HEK293 (cell line): ENCODE measurements around the gene RETN.

ENCODE experiments used
- CTCF ChIA-PET: fragments of 350-600 bp; formaldehyde crosslinking; extraction: SDS; loops from one replicate; lab custom pipeline; 2021; ENCODE audit warnings: antibody characterized with exemption; lab: Yijun Ruan, JAX
- POLR2A ChIA-PET: fragments of 300-600 bp; formaldehyde crosslinking; extraction: SDS; loops from one replicate; lab custom pipeline; 2020; ENCODE audit warnings: antibody characterized with exemption, inconsistent platforms; lab: Yijun Ruan, JAX
- H3K27ac ChIP-seq: fragments of 200-500 bp; sonication (Bioruptor generic); 2 replicates; pipeline ENCODE4 v1.5.1; 2014; ENCODE audit warnings: low read depth, low read length, control low read depth, inconsistent platforms; ENCODE audit errors: extremely low read depth
- H3K36me3 ChIP-seq, 2 experiments: fragments of 200-500 bp in 1 of 2; sonication (Bioruptor generic) in 1 of 2; 1 replicate in 1 of 2; 2 replicates in 1 of 2; pipeline ENCODE4 v1.5.1; 2014 to 2017; ENCODE audit warnings: inconsistent platforms in 2 of 2, low read length in 2 of 2; ENCODE audit not compliant: control insufficient read depth in 2 of 2, insufficient read depth in 1 of 2
- H3K4me1 ChIP-seq: fragments of 200-500 bp; sonication (Bioruptor generic); 2 replicates; pipeline ENCODE4 v1.5.1; 2014; ENCODE audit warnings: mild to moderate bottlenecking, low read length, inconsistent platforms; ENCODE audit not compliant: control insufficient read depth, insufficient read depth
- H3K4me3 ChIP-seq: 2 replicates; pipeline ENCODE4 v1.5.1; 2011; ENCODE audit warnings: low read depth, mild to moderate bottlenecking, control low read depth, low read length, moderate library complexity
- H3K9me3 ChIP-seq: fragments of 200-500 bp; sonication (Bioruptor generic); 2 replicates; pipeline ENCODE4 v1.5.1; 2014; ENCODE audit warnings: low read depth, low read length, inconsistent platforms; ENCODE audit not compliant: control insufficient read depth, insufficient read depth
- MEIS1 ChIP-seq: sonication (generic); formaldehyde crosslinking; IDR thresholded peaks from 2 replicates; pipeline ENCODE4 v1.8.1; 2022; ENCODE audit warnings: missing genetic modification reagents, mild to moderate bottlenecking, borderline replicate concordance
- YY2 ChIP-seq: fragments of 450-650 bp; formaldehyde crosslinking; IDR thresholded peaks from 2 replicates; pipeline ENCODE4 v1.5.1; 2016; ENCODE audit warnings: missing biosample characterization, missing genetic modification characterization
- ZFP41 ChIP-seq: fragments of 450-650 bp; formaldehyde crosslinking; IDR thresholded peaks from 2 replicates; pipeline ENCODE4 v1.5.1; 2016; ENCODE audit warnings: missing biosample characterization, missing genetic modification characterization, borderline replicate concordance
- ZNF24 ChIP-seq: fragments of 450-650 bp; formaldehyde crosslinking; IDR thresholded peaks from 2 replicates; pipeline ENCODE4 v1.5.1; 2016; ENCODE audit warnings: missing biosample characterization, missing genetic modification characterization
- ZNF248 ChIP-seq: fragments of 450-650 bp; formaldehyde crosslinking; IDR thresholded peaks from 2 replicates; pipeline ENCODE4 v1.5.1; 2017; ENCODE audit warnings: missing biosample characterization, missing genetic modification characterization
- ZNF433 ChIP-seq: fragments of 450-650 bp; formaldehyde crosslinking; IDR thresholded peaks from 2 replicates; pipeline ENCODE4 v1.5.1; 2016; ENCODE audit warnings: missing biosample characterization, missing genetic modification characterization, low read depth
- ZNF473 ChIP-seq: fragments of 450-650 bp; formaldehyde crosslinking; IDR thresholded peaks from 2 replicates; pipeline ENCODE4 v1.5.1; 2017; ENCODE audit warnings: missing biosample characterization, missing genetic modification characterization
- ZNF549 ChIP-seq: fragments of 450-650 bp; IDR thresholded peaks from 2 replicates; pipeline ENCODE4 v1.5.1; 2018; ENCODE audit warnings: missing biosample characterization, missing genetic modification characterization, mild to moderate bottlenecking, inconsistent platforms, moderate library complexity
- ZNF596 ChIP-seq: fragments of 450-650 bp; IDR thresholded peaks from 2 replicates; pipeline ENCODE4 v1.5.0; 2018; ENCODE audit warnings: missing biosample characterization, mild to moderate bottlenecking, missing genetic modification characterization, moderate library complexity
- ZNF623 ChIP-seq: fragments of 450-650 bp; formaldehyde crosslinking; IDR thresholded peaks from 2 replicates; pipeline ENCODE4 v1.5.1; 2016; ENCODE audit warnings: missing biosample characterization, missing genetic modification characterization
- ZNF629 ChIP-seq: fragments of 450-650 bp; formaldehyde crosslinking; IDR thresholded peaks from 2 replicates; pipeline ENCODE4 v1.5.1; 2017; ENCODE audit warnings: missing biosample characterization, missing genetic modification characterization
- ZNF664 ChIP-seq: fragments of 450-650 bp; formaldehyde crosslinking; IDR thresholded peaks from 2 replicates; pipeline ENCODE4 v1.5.1; 2016; ENCODE audit warnings: missing biosample characterization, missing genetic modification characterization
- ZNF701 ChIP-seq: fragments of 450-650 bp; formaldehyde crosslinking; IDR thresholded peaks from 2 replicates; pipeline ENCODE4 v1.5.1; 2016; ENCODE audit warnings: missing biosample characterization, missing genetic modification characterization
- ZNF76 ChIP-seq: fragments of 450-650 bp; formaldehyde crosslinking; IDR thresholded peaks from 2 replicates; pipeline ENCODE4; 2016; ENCODE audit warnings: low read depth, missing biosample characterization, missing genetic modification characterization, borderline replicate concordance
- ZNF830 ChIP-seq: fragments of 450-650 bp; IDR thresholded peaks from 2 replicates; pipeline ENCODE4 v1.5.0; 2018; ENCODE audit warnings: missing biosample characterization, missing genetic modification characterization, low read depth, mild to moderate bottlenecking, moderate library complexity
- ZNF843 ChIP-seq: fragments of 450-650 bp; formaldehyde crosslinking; IDR thresholded peaks from 2 replicates; pipeline ENCODE4 v1.5.1; 2016; ENCODE audit warnings: missing biosample characterization, missing genetic modification characterization
- TF ChIP-seq, protein P1 (sequence below): fragments of 450-650 bp; formaldehyde crosslinking; IDR thresholded peaks from 2 replicates; pipeline ENCODE4 v1.5.1; 2016; ENCODE audit warnings: missing biosample characterization, missing genetic modification characterization
- TF ChIP-seq, protein P2 (sequence below): fragments of 450-650 bp; formaldehyde crosslinking; IDR thresholded peaks from 2 replicates; pipeline ENCODE4 v1.5.1; 2016; ENCODE audit warnings: missing biosample characterization, missing genetic modification characterization, low read depth
- TF ChIP-seq, protein P3 (sequence below): fragments of 450-650 bp; formaldehyde crosslinking; IDR thresholded peaks from 2 replicates; pipeline ENCODE4 v1.5.1; 2016; ENCODE audit warnings: missing biosample characterization, missing genetic modification characterization
- TF ChIP-seq, protein P4 (sequence below): fragments of 450-650 bp; formaldehyde crosslinking; IDR thresholded peaks from 2 replicates; pipeline ENCODE4 v1.5.1; 2016; ENCODE audit warnings: missing biosample characterization, missing genetic modification characterization
- TF ChIP-seq, protein P5 (sequence below): fragments of 450-650 bp; formaldehyde crosslinking; IDR thresholded peaks from 2 replicates; pipeline ENCODE4 v1.5.1; 2017; ENCODE audit warnings: missing biosample characterization, missing genetic modification characterization
- TF ChIP-seq, protein P6 (sequence below): fragments of 450-650 bp; IDR thresholded peaks from 2 replicates; pipeline ENCODE4 v1.5.1; 2018; ENCODE audit warnings: missing biosample characterization, mild to moderate bottlenecking, missing genetic modification characterization
- TF ChIP-seq, protein P7 (sequence below): fragments of 450-650 bp; formaldehyde crosslinking; IDR thresholded peaks from 2 replicates; pipeline ENCODE4 v1.5.1; 2016; ENCODE audit warnings: missing biosample characterization, missing genetic modification characterization
- TF ChIP-seq, protein P8 (sequence below): fragments of 450-650 bp; formaldehyde crosslinking; IDR thresholded peaks from 2 replicates; pipeline ENCODE4 v1.5.1; 2016; ENCODE audit warnings: missing biosample characterization, missing genetic modification characterization

RETN gene

DNA sequence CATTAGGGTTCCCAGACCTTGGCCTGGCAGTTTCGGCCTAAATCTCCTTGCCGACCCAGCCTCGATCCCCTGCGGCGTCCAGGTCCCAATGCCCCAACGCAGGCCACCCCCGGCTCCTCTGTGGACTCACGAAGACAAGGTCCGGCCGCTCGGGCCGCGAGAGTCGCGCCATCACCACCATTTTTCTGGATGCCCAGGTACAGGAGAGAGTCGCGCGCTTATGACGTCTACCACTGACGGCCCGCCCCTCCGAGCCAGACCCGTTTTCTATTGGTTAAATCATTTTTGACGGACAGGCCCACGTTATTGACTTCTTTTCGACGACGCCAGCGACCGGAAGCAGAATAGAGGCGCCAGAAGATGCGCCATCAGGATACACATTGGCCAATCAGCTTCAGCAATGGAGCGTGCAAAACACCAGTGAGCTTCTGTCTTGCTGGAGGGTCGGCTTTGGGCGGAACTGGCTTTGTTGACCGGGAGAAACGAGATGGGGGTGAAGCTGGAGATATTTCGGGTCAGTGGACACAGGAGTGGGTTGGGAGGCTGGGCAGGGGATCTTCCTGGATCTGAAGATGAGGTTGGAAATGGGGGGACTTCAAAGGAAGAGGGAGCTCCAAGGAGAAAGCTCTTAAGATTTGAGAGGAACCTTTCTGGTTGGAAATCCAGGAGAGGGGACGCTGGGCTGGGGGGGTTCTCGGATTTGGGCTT is 39.3 kb upstream of the RETN start, which contains the start of the genes PET100 and XAB2 (continued):
- TF ChIP-seq, protein P1, sequence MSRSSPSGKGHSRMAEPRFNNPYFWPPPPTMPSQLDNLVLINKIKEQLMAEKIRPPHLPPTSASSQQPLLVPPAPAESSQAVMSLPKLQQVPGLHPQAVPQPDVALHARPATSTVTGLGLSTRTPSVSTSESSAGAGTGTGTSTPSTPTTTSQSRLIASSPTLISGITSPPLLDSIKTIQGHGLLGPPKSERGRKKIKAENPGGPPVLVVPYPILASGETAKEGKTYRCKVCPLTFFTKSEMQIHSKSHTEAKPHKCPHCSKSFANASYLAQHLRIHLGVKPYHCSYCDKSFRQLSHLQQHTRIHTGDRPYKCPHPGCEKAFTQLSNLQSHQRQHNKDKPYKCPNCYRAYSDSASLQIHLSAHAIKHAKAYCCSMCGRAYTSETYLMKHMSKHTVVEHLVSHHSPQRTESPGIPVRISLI, result no peak
- TF ChIP-seq ZNF596 (tag by site-specific recombination) (no peak), MEIS1 (CRISPR knock-in tag) (no peak), ZNF433 (tag by site-specific recombination) (no peak), ZNF549 (tag by site-specific recombination) (no peak), ZNF623 (no peak), ZNF843 (tag by site-specific recombination) (peak; percentile 18; the same call in 1 of the 2 replicates), ZFP41 (tag by site-specific recombination) (no peak)
- TF ChIP-seq, protein P2, sequence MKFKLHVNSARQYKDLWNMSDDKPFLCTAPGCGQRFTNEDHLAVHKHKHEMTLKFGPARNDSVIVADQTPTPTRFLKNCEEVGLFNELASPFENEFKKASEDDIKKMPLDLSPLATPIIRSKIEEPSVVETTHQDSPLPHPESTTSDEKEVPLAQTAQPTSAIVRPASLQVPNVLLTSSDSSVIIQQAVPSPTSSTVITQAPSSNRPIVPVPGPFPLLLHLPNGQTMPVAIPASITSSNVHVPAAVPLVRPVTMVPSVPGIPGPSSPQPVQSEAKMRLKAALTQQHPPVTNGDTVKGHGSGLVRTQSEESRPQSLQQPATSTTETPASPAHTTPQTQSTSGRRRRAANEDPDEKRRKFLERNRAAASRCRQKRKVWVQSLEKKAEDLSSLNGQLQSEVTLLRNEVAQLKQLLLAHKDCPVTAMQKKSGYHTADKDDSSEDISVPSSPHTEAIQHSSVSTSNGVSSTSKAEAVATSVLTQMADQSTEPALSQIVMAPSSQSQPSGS, result peak; percentile 29; the same call in 1 of the 2 replicates
- TF ChIP-seq, protein P3, sequence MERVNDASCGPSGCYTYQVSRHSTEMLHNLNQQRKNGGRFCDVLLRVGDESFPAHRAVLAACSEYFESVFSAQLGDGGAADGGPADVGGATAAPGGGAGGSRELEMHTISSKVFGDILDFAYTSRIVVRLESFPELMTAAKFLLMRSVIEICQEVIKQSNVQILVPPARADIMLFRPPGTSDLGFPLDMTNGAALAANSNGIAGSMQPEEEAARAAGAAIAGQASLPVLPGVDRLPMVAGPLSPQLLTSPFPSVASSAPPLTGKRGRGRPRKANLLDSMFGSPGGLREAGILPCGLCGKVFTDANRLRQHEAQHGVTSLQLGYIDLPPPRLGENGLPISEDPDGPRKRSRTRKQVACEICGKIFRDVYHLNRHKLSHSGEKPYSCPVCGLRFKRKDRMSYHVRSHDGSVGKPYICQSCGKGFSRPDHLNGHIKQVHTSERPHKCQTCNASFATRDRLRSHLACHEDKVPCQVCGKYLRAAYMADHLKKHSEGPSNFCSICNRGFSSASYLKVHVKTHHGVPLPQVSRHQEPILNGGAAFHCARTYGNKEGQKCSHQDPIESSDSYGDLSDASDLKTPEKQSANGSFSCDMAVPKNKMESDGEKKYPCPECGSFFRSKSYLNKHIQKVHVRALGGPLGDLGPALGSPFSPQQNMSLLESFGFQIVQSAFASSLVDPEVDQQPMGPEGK (tag by site-specific recombination), result peak; percentile 65; the same call in 1 of the 2 replicates
- TF ChIP-seq, protein P4, sequence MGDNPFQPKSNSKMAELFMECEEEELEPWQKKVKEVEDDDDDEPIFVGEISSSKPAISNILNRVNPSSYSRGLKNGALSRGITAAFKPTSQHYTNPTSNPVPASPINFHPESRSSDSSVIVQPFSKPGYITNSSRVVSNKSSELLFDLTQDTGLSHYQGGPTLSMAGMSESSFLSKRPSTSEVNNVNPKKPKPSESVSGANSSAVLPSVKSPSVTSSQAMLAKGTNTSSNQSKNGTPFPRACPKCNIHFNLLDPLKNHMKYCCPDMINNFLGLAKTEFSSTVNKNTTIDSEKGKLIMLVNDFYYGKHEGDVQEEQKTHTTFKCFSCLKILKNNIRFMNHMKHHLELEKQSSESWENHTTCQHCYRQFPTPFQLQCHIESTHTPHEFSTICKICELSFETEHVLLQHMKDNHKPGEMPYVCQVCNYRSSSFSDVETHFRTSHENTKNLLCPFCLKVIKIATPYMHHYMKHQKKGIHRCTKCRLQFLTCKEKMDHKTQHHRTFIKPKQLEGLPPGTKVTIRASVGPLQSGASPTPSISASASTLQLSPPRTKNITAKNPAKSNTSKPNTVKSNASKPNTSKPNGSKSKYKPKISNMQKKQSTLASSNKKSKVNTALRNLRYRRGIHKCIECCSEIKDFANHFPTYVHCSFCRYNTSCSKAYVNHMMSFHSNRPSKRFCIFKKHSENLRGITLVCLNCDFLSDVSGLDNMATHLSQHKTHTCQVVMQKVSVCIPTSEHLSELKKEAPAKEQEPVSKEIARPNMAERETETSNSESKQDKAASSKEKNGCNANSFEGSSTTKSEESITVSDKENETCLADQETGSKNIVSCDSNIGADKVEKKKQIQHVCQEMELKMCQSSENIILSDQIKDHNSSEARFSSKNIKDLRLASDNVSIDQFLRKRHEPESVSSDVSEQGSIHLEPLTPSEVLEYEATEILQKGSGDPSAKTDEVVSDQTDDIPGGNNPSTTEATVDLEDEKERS, result no peak
- TF ChIP-seq, protein P5, sequence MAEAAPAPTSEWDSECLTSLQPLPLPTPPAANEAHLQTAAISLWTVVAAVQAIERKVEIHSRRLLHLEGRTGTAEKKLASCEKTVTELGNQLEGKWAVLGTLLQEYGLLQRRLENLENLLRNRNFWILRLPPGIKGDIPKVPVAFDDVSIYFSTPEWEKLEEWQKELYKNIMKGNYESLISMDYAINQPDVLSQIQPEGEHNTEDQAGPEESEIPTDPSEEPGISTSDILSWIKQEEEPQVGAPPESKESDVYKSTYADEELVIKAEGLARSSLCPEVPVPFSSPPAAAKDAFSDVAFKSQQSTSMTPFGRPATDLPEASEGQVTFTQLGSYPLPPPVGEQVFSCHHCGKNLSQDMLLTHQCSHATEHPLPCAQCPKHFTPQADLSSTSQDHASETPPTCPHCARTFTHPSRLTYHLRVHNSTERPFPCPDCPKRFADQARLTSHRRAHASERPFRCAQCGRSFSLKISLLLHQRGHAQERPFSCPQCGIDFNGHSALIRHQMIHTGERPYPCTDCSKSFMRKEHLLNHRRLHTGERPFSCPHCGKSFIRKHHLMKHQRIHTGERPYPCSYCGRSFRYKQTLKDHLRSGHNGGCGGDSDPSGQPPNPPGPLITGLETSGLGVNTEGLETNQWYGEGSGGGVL (tag by site-specific recombination), result no peak

DNA sequence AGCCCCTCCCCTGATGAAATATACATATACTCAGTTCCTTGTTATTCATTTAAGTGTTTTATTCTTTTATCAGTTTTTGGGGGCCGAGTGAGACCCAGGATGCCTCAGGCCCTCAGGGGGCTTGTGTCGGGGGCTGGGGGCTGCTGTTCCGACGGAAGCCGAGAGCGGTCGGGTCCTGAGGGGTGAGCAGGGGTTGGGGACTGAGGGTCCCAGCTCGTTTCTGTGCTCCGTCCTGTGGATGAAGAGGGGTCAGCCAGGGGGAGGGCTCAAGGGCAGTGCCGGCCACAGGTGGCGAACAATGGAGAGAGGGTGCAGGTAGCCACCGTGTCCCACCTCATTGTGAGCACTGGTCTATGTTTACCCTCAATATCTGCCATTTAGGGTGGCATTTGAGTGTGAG is 37.3 kb upstream of the RETN start:
- H3K4me3 ChIP-seq, result no peak overlapping the region
- no peaks in the 10 kb centered on the region for H3K9me3 ChIP-seq
- ChIA-PET POLR2A (no interaction called here), CTCF (no interaction called here)
- H3K36me3 ChIP-seq, result peaks cover 0 to 22% of the 10 kb centered on the region in 2 experiments; a peak in 1 of 3 replicates
- no peak overlapping the region for H3K27ac ChIP-seq
- peaks cover 4% of the 10 kb centered on the region; the same call in 1 of the 2 replicates for H3K4me1 ChIP-seq
- TF ChIP-seq YY2 (no peak), ZNF24 (no peak), ZNF629 (no peak), ZNF76 (tag by site-specific recombination) (no peak), ZNF701 (tag by site-specific recombination) (no peak), ZNF664 (tag by site-specific recombination) (no peak), ZNF830 (no peak), ZNF248 (no peak), ZNF473 (tag by site-specific recombination) (no peak)
- TF ChIP-seq, protein P6, sequence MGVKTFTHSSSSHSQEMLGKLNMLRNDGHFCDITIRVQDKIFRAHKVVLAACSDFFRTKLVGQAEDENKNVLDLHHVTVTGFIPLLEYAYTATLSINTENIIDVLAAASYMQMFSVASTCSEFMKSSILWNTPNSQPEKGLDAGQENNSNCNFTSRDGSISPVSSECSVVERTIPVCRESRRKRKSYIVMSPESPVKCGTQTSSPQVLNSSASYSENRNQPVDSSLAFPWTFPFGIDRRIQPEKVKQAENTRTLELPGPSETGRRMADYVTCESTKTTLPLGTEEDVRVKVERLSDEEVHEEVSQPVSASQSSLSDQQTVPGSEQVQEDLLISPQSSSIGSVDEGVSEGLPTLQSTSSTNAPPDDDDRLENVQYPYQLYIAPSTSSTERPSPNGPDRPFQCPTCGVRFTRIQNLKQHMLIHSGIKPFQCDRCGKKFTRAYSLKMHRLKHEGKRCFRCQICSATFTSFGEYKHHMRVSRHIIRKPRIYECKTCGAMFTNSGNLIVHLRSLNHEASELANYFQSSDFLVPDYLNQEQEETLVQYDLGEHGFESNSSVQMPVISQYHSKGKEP, result no peak
- TF ChIP-seq, protein P7, sequence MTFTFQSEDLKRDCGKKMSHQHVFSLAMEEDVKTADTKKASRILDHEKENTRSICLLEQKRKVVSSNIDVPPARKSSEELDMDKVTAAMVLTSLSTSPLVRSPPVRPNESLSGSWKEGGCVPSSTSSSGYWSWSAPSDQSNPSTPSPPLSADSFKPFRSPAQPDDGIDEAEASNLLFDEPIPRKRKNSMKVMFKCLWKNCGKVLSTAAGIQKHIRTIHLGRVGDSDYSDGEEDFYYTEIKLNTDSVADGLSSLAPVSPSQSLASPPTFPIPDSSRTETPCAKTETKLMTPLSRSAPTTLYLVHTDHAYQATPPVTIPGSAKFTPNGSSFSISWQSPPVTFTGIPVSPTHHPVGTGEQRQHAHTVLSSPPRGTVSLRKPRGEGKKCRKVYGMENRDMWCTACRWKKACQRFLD, result no peak
- TF ChIP-seq, protein P8, sequence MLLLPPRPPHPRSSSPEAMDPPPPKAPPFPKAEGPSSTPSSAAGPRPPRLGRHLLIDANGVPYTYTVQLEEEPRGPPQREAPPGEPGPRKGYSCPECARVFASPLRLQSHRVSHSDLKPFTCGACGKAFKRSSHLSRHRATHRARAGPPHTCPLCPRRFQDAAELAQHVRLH (tag by site-specific recombination), result no peak
